HEK293 (cell line): ENCODE measurements around the gene DHDH.

Source experiments
- CTCF ChIA-PET: fragments of 350-600 bp; formaldehyde crosslinking; extraction: SDS; loops from one replicate; lab custom pipeline; 2021; ENCODE audit warnings: antibody characterized with exemption; lab: Yijun Ruan, JAX
- POLR2A ChIA-PET: fragments of 300-600 bp; formaldehyde crosslinking; extraction: SDS; loops from one replicate; lab custom pipeline; 2020; ENCODE audit warnings: antibody characterized with exemption, inconsistent platforms; lab: Yijun Ruan, JAX
- H3K27ac ChIP-seq: fragments of 200-500 bp; sonication (Bioruptor generic); 2 replicates; pipeline ENCODE4 v1.5.1; 2014; ENCODE audit warnings: low read depth, low read length, control low read depth, inconsistent platforms; ENCODE audit errors: extremely low read depth
- H3K36me3 ChIP-seq, 2 experiments: fragments of 200-500 bp in 1 of 2; sonication (Bioruptor generic) in 1 of 2; 1 replicate in 1 of 2; 2 replicates in 1 of 2; pipeline ENCODE4 v1.5.1; 2014 to 2017; ENCODE audit warnings: inconsistent platforms in 2 of 2, low read length in 2 of 2; ENCODE audit not compliant: control insufficient read depth in 2 of 2, insufficient read depth in 1 of 2
- H3K4me1 ChIP-seq: fragments of 200-500 bp; sonication (Bioruptor generic); 2 replicates; pipeline ENCODE4 v1.5.1; 2014; ENCODE audit warnings: mild to moderate bottlenecking, low read length, inconsistent platforms; ENCODE audit not compliant: control insufficient read depth, insufficient read depth
- H3K4me3 ChIP-seq: 2 replicates; pipeline ENCODE4 v1.5.1; 2011; ENCODE audit warnings: low read depth, mild to moderate bottlenecking, control low read depth, low read length, moderate library complexity
- H3K9me3 ChIP-seq: fragments of 200-500 bp; sonication (Bioruptor generic); 2 replicates; pipeline ENCODE4 v1.5.1; 2014; ENCODE audit warnings: low read depth, low read length, inconsistent platforms; ENCODE audit not compliant: control insufficient read depth, insufficient read depth
- BCL11B ChIP-seq: fragments of 450-650 bp; formaldehyde crosslinking; IDR thresholded peaks from 2 replicates; pipeline ENCODE4 v1.5.1; 2016; ENCODE audit warnings: low read depth, missing biosample characterization, missing genetic modification characterization
- MEIS1 ChIP-seq: sonication (generic); formaldehyde crosslinking; IDR thresholded peaks from 2 replicates; pipeline ENCODE4 v1.8.1; 2022; ENCODE audit warnings: missing genetic modification reagents, mild to moderate bottlenecking, borderline replicate concordance
- MYNN ChIP-seq: fragments of 450-650 bp; formaldehyde crosslinking; IDR thresholded peaks from 2 replicates; pipeline ENCODE4 v1.5.1; 2016; ENCODE audit warnings: missing biosample characterization, missing genetic modification characterization, borderline replicate concordance
- SCRT1 ChIP-seq: fragments of 450-650 bp; formaldehyde crosslinking; IDR thresholded peaks from 2 replicates; pipeline ENCODE4 v1.5.1; 2016; ENCODE audit warnings: missing biosample characterization, missing genetic modification characterization, borderline replicate concordance
- SP7 ChIP-seq: fragments of 450-650 bp; formaldehyde crosslinking; IDR thresholded peaks from 2 replicates; pipeline ENCODE4 v1.5.1; 2016; ENCODE audit warnings: missing biosample characterization, missing genetic modification characterization
- ZBTB48 ChIP-seq: fragments of 450-650 bp; formaldehyde crosslinking; IDR thresholded peaks from 2 replicates; pipeline ENCODE4 v1.5.1; 2016; ENCODE audit warnings: missing biosample characterization, missing genetic modification characterization
- ZFP69B ChIP-seq: fragments of 450-650 bp; formaldehyde crosslinking; IDR thresholded peaks from 2 replicates; pipeline ENCODE4 v1.5.1; 2016; ENCODE audit warnings: missing biosample characterization, missing genetic modification characterization
- ZNF132 ChIP-seq: fragments of 450-650 bp; formaldehyde crosslinking; IDR thresholded peaks from 2 replicates; pipeline ENCODE4 v1.5.1; 2017; ENCODE audit warnings: missing biosample characterization, missing genetic modification characterization, borderline replicate concordance
- ZNF133 ChIP-seq: fragments of 450-650 bp; formaldehyde crosslinking; IDR thresholded peaks from 2 replicates; pipeline ENCODE4 v1.5.1; 2016; ENCODE audit warnings: missing biosample characterization, missing genetic modification characterization
- ZNF155 ChIP-seq: fragments of 450-650 bp; formaldehyde crosslinking; IDR thresholded peaks from 2 replicates; pipeline ENCODE4 v1.5.1; 2016; ENCODE audit warnings: missing biosample characterization, missing genetic modification characterization
- ZNF335 ChIP-seq: fragments of 450-650 bp; formaldehyde crosslinking; conservative IDR thresholded peaks from 2 replicates; pipeline ENCODE4 v1.5.1; 2016; ENCODE audit warnings: missing biosample characterization, missing genetic modification characterization
- ZNF37A ChIP-seq: fragments of 450-650 bp; IDR thresholded peaks from 2 replicates; pipeline ENCODE4 v1.5.1; 2018; ENCODE audit warnings: missing biosample characterization, missing genetic modification characterization
- ZNF416 ChIP-seq: fragments of 450-650 bp; formaldehyde crosslinking; IDR thresholded peaks from 2 replicates; pipeline ENCODE4 v1.5.1; 2016; ENCODE audit warnings: missing biosample characterization, missing genetic modification characterization
- ZNF544 ChIP-seq: fragments of 450-650 bp; formaldehyde crosslinking; IDR thresholded peaks from 2 replicates; pipeline ENCODE4 v1.5.0; 2017; ENCODE audit warnings: missing biosample characterization, missing genetic modification characterization
- ZNF558 ChIP-seq: fragments of 450-650 bp; formaldehyde crosslinking; IDR thresholded peaks from 2 replicates; pipeline ENCODE4 v1.5.1; 2016; ENCODE audit warnings: missing biosample characterization, missing genetic modification characterization
- ZNF701 ChIP-seq: fragments of 450-650 bp; formaldehyde crosslinking; IDR thresholded peaks from 2 replicates; pipeline ENCODE4 v1.5.1; 2016; ENCODE audit warnings: missing biosample characterization, missing genetic modification characterization
- ZNF777 ChIP-seq: fragments of 450-650 bp; formaldehyde crosslinking; IDR thresholded peaks from 2 replicates; pipeline ENCODE4 v1.5.1; 2017; ENCODE audit warnings: missing biosample characterization, missing genetic modification characterization, borderline replicate concordance
- ZSCAN16 ChIP-seq: fragments of 450-650 bp; formaldehyde crosslinking; IDR thresholded peaks from 2 replicates; pipeline ENCODE4 v1.5.1; 2016; ENCODE audit warnings: missing biosample characterization, missing genetic modification characterization
- TF ChIP-seq, protein P1 (sequence below): fragments of 450-650 bp; formaldehyde crosslinking; IDR thresholded peaks from 2 replicates; pipeline ENCODE4 v1.5.1; 2017; ENCODE audit warnings: missing biosample characterization, missing genetic modification characterization
- TF ChIP-seq, protein P2 (sequence below): fragments of 450-650 bp; formaldehyde crosslinking; IDR thresholded peaks from 2 replicates; pipeline ENCODE4 v1.5.1; 2016; ENCODE audit warnings: missing biosample characterization, missing genetic modification characterization
- TF ChIP-seq, protein P3 (sequence below): fragments of 450-650 bp; formaldehyde crosslinking; IDR thresholded peaks from 2 replicates; pipeline ENCODE4 v1.5.1; 2017; ENCODE audit warnings: missing biosample characterization, missing genetic modification characterization
- TF ChIP-seq, protein P4 (sequence below): fragments of 450-650 bp; formaldehyde crosslinking; IDR thresholded peaks from 2 replicates; pipeline ENCODE4 v1.5.1; 2016; ENCODE audit warnings: missing biosample characterization, missing genetic modification characterization, borderline replicate concordance
- TF ChIP-seq, protein P5 (sequence below): fragments of 450-650 bp; formaldehyde crosslinking; IDR thresholded peaks from 2 replicates; pipeline ENCODE4 v1.5.1; 2016; ENCODE audit warnings: missing biosample characterization, missing genetic modification characterization
- TF ChIP-seq, protein P6 (sequence below): fragments of 450-650 bp; formaldehyde crosslinking; IDR thresholded peaks from 2 replicates; pipeline ENCODE4 v1.5.1; 2016; ENCODE audit warnings: missing biosample characterization, missing genetic modification characterization

The DHDH gene

DNA sequence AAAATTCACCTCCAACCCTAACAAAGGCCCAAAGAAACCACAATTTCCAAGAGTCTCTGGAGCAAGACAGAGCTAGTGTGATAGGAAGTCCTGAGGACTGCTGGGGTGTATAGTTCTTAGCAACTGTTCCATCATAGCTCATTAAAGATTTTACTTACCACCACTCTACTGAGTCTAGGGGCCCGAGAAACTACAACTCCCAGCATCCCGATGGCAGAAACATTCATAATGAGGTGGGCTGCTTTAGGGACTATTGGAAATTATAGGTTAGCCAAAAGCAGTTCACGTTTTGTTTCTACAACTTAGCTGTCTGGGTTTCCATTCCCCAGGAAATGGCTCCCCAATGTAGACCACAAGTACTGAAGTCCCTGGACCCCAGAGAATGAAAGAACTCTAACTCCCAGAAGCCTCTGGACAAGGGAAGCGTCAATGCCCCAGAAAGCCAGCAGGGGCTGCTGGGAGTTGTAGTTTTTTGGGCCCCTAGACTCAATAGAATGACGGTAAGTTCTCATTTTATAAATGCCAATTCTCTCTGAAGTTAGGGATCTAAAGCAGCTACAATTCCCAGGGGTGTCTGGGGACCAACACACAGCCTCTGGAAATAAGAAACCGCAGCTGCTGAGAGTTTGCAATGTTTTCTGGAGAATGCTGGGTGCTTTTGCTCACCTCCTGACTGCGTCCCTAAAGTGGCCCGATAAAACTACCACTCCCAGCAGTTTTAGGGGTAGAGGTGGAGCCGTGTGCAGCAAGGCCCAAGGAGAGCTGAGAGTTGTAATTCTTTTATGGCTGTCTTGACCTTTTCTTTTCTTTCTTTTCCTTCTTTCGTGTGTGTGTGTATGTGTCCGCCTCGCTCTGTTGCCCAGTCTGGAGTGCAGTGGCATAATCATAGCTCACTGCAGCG, 42.7 kb downstream of the DHDH start:
- Histone ChIP-seq H3K9me3 (no peaks in the 10 kb centered on the region), H3K4me1 (no peaks in the 10 kb centered on the region), H3K36me3 (peaks cover 43% of the 10 kb centered on the region in 2 experiments; a peak in 2 of 3 replicates), H3K27ac (no peak overlapping the region), H3K4me3 (no peak overlapping the region)
- POLR2A ChIA-PET = interaction anchor here (0.6 to 4.2 kb wide), 9 partner anchors 10 to 170 kb away, joined by 3 to 34 read pairs (median 4); partner anchors contain the start of genes FTL, GYS1, PPP1R15A and RUVBL2
- CTCF ChIA-PET = interaction anchor here (0.6 to 6.3 kb wide), 11 partner anchors 11 to 656 kb away, joined by 3 to 79 read pairs (median 6); partner anchors contain the start of genes FTL, GYS1 and RUVBL2
- TF ChIP-seq ZNF37A (tag by site-specific recombination) = peak; percentile 98
- 0 out of 2 replicates have a peak, but pooled peaks have one; percentile 13 for TF ChIP-seq SP7 (tag by site-specific recombination)
- TF ChIP-seq, protein P1, sequence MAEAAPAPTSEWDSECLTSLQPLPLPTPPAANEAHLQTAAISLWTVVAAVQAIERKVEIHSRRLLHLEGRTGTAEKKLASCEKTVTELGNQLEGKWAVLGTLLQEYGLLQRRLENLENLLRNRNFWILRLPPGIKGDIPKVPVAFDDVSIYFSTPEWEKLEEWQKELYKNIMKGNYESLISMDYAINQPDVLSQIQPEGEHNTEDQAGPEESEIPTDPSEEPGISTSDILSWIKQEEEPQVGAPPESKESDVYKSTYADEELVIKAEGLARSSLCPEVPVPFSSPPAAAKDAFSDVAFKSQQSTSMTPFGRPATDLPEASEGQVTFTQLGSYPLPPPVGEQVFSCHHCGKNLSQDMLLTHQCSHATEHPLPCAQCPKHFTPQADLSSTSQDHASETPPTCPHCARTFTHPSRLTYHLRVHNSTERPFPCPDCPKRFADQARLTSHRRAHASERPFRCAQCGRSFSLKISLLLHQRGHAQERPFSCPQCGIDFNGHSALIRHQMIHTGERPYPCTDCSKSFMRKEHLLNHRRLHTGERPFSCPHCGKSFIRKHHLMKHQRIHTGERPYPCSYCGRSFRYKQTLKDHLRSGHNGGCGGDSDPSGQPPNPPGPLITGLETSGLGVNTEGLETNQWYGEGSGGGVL = no peak
- TF ChIP-seq ZNF701 (tag by site-specific recombination) = no peak
- no peak for TF ChIP-seq ZNF133 (tag by site-specific recombination)
- peak; percentile 55; the same call in 1 of the 2 replicates for TF ChIP-seq ZBTB48
- TF ChIP-seq ZNF777 (tag by site-specific recombination) = no peak
- no peak for TF ChIP-seq ZNF544 (tag by site-specific recombination)
- no peak for TF ChIP-seq ZNF416 (tag by site-specific recombination)
- TF ChIP-seq, protein P2, sequence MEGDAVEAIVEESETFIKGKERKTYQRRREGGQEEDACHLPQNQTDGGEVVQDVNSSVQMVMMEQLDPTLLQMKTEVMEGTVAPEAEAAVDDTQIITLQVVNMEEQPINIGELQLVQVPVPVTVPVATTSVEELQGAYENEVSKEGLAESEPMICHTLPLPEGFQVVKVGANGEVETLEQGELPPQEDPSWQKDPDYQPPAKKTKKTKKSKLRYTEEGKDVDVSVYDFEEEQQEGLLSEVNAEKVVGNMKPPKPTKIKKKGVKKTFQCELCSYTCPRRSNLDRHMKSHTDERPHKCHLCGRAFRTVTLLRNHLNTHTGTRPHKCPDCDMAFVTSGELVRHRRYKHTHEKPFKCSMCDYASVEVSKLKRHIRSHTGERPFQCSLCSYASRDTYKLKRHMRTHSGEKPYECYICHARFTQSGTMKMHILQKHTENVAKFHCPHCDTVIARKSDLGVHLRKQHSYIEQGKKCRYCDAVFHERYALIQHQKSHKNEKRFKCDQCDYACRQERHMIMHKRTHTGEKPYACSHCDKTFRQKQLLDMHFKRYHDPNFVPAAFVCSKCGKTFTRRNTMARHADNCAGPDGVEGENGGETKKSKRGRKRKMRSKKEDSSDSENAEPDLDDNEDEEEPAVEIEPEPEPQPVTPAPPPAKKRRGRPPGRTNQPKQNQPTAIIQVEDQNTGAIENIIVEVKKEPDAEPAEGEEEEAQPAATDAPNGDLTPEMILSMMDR (tag by site-specific recombination) = no peak
- TF ChIP-seq, protein P3, sequence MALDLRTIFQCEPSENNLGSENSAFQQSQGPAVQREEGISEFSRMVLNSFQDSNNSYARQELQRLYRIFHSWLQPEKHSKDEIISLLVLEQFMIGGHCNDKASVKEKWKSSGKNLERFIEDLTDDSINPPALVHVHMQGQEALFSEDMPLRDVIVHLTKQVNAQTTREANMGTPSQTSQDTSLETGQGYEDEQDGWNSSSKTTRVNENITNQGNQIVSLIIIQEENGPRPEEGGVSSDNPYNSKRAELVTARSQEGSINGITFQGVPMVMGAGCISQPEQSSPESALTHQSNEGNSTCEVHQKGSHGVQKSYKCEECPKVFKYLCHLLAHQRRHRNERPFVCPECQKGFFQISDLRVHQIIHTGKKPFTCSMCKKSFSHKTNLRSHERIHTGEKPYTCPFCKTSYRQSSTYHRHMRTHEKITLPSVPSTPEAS (tag by site-specific recombination) = no peak
- TF ChIP-seq, protein P4, sequence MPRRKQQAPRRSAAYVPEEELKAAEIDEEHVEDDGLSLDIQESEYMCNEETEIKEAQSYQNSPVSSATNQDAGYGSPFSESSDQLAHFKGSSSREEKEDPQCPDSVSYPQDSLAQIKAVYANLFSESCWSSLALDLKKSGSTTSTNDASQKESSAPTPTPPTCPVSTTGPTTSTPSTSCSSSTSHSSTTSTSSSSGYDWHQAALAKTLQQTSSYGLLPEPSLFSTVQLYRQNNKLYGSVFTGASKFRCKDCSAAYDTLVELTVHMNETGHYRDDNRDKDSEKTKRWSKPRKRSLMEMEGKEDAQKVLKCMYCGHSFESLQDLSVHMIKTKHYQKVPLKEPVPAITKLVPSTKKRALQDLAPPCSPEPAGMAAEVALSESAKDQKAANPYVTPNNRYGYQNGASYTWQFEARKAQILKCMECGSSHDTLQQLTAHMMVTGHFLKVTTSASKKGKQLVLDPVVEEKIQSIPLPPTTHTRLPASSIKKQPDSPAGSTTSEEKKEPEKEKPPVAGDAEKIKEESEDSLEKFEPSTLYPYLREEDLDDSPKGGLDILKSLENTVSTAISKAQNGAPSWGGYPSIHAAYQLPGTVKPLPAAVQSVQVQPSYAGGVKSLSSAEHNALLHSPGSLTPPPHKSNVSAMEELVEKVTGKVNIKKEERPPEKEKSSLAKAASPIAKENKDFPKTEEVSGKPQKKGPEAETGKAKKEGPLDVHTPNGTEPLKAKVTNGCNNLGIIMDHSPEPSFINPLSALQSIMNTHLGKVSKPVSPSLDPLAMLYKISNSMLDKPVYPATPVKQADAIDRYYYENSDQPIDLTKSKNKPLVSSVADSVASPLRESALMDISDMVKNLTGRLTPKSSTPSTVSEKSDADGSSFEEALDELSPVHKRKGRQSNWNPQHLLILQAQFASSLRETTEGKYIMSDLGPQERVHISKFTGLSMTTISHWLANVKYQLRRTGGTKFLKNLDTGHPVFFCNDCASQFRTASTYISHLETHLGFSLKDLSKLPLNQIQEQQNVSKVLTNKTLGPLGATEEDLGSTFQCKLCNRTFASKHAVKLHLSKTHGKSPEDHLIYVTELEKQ (tag by site-specific recombination) = no peak
- no peak for TF ChIP-seq MYNN (tag by site-specific recombination)
- TF ChIP-seq SCRT1 = no peak
- TF ChIP-seq ZNF558 (tag by site-specific recombination) = no peak
- no peak for TF ChIP-seq ZSCAN16 (tag by site-specific recombination)
- no peak for TF ChIP-seq ZNF132 (tag by site-specific recombination)
- TF ChIP-seq, protein P5, sequence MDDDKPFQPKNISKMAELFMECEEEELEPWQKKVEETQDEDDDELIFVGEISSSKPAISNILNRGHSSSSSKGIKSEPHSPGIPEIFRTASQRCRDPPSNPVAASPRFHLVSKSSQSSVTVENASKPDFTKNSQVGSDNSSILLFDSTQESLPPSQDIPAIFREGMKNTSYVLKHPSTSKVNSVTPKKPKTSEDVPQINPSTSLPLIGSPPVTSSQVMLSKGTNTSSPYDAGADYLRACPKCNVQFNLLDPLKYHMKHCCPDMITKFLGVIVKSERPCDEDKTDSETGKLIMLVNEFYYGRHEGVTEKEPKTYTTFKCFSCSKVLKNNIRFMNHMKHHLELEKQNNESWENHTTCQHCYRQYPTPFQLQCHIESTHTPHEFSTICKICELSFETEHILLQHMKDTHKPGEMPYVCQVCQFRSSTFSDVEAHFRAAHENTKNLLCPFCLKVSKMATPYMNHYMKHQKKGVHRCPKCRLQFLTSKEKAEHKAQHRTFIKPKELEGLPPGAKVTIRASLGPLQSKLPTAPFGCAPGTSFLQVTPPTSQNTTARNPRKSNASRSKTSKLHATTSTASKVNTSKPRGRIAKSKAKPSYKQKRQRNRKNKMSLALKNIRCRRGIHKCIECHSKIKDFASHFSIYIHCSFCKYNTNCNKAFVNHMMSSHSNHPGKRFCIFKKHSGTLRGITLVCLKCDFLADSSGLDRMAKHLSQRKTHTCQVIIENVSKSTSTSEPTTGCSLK (tag by site-specific recombination) = no peak
- TF ChIP-seq MEIS1 (CRISPR knock-in tag) = no peak
- TF ChIP-seq, protein P6, sequence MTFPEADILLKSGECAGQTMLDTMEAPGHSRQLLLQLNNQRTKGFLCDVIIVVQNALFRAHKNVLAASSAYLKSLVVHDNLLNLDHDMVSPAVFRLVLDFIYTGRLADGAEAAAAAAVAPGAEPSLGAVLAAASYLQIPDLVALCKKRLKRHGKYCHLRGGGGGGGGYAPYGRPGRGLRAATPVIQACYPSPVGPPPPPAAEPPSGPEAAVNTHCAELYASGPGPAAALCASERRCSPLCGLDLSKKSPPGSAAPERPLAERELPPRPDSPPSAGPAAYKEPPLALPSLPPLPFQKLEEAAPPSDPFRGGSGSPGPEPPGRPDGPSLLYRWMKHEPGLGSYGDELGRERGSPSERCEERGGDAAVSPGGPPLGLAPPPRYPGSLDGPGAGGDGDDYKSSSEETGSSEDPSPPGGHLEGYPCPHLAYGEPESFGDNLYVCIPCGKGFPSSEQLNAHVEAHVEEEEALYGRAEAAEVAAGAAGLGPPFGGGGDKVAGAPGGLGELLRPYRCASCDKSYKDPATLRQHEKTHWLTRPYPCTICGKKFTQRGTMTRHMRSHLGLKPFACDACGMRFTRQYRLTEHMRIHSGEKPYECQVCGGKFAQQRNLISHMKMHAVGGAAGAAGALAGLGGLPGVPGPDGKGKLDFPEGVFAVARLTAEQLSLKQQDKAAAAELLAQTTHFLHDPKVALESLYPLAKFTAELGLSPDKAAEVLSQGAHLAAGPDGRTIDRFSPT (tag by site-specific recombination) = no peak
- TF ChIP-seq ZNF335 (tag by site-specific recombination) = peak; percentile 62
- no peak for TF ChIP-seq BCL11B (tag by site-specific recombination)
- no peak for TF ChIP-seq ZNF155 (tag by site-specific recombination)
- TF ChIP-seq ZFP69B (tag by site-specific recombination) = no peak
